ENCODE data around the gene IGF1R. TPM values are rescaled to one million over a fixed set of nuclear protein-coding genes. Genes with fewer than 3 reads are reported as not detected.

Gene IGF1R
- total and polyA plus RNA-seq, 2 of the 8 experiments (the other 6 are each of a cell fraction or from before 2014, with no cell fraction given): 32.9 to 109 TPM

DNA sequence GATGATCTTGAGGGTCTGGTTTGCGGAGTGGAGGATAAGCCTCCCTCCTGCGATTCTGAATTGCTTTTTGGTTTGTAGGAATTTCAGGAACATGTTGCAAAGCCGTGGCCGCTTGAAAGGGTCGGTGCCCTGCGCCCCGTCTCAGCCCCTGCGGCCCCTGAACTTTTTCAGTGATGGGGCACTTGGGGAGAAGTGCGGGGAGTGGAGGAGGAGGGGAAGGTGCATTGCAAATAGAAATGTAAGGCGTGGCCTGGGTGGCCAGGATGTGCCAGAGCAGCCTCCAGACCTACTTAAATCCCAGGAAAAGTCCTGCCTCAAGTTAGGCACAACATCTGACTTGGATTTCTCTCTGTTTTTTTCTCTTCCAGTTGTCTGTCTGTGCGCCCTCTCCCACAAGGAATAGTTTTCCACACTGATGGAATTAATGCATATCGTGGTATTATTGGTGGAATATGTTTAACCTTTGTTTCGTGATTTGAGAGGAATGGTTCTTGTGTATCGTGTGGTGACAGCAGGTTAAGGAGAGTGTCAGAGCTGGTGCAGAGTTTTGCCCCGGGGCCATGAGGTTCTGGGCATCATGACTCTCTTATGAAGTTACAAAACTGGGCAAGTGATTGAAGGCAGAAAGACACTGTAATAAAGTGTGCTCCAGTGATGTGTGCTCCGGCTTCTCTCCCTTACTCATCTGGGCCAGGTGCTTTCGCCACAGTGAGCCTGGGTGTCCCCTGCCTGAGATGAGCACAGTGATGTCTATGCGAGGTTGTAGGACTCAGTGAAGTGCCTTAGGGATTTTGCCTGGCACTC lies 205.5 kb downstream of the IGF1R start:
- Histone ChIP-seq H4K91ac (replicated peaks; ENCODE audit: insufficient read length, low read length) (no peak overlapping the region), H4K20me1 (replicated peaks in 1 of 2; ENCODE audit: control insufficient read depth in 1 of 2, insufficient read depth in 2 of 2, low read length in 2 of 2) (peaks cover 10 to 17% of the 10 kb centered on the region in 2 experiments), H2BK15ac (ENCODE audit: low read length) (no peak overlapping the region), H2BK120ac (replicated peaks; ENCODE audit: low read depth, low read length) (no peak overlapping the region), H2AK5ac (ENCODE audit: low read depth, low read length) (0 out of 2 replicates have a peak overlapping the region, but pooled peaks have one; percentile 34), H3K79me2 (ENCODE audit: control insufficient read depth in 1 of 2, insufficient read depth in 2 of 2, low read length in 2 of 2) (peaks cover 19 to 94% of the 10 kb centered on the region in 2 experiments), H3K9me3 (ENCODE audit: insufficient read depth in 2 of 2, low read depth in 1 of 2, low read length in 1 of 2) (no peaks in the 10 kb centered on the region), H3K27me3 (replicated peaks in 1 of 4; ENCODE audit: control insufficient read depth in 3 of 4, extremely low read depth in 1 of 4, insufficient read depth in 3 of 4, low read length in 3 of 4) (no peaks in the 10 kb centered on the region), H3K4me2 (ENCODE audit: insufficient read depth in 1 of 2, low read depth in 2 of 2, low read length in 2 of 2) (peak overlapping the region; percentile 87 to 94), H3K27ac (ENCODE audit: low read depth, low read length) (no peak overlapping the region), H2BK20ac (ENCODE audit: low read length) (no peak overlapping the region), H3K4ac (replicated peaks; ENCODE audit: insufficient read length, low read depth, low read length) (peak overlapping the region; percentile 25), H3K36me3 (ENCODE audit: control insufficient read depth in 2 of 4, insufficient read depth in 4 of 4, low read length in 3 of 4) (no peaks in the 10 kb centered on the region), H3K4me1 (replicated peaks in 1 of 4; ENCODE audit: control insufficient read depth in 3 of 4, insufficient read depth in 4 of 4, low read length in 3 of 4) (peaks cover 23 to 39% (median 33%) of the 10 kb centered on the region in 4 experiments), H3K14ac (ENCODE audit: insufficient read length) (no peak overlapping the region), H2BK5ac (ENCODE audit: low read depth, low read length) (0 out of 2 replicates have a peak overlapping the region, but pooled peaks have one; percentile 36), H2AFZ (ENCODE audit: low read length) (no peak overlapping the region), H3K56ac (replicated peaks; ENCODE audit: insufficient read length, low read depth, low read length) (no peak overlapping the region), H3K23ac (ENCODE audit: insufficient read length) (no peak overlapping the region), H3K18ac (ENCODE audit: extremely low read depth, low read length) (peak overlapping the region; percentile 66; the same call in 1 of the 2 replicates), H4K5ac (ENCODE audit: insufficient read length, low read depth, low read length) (peak overlapping the region; percentile 39), H4K8ac (ENCODE audit: extremely low read depth, insufficient read depth, low read length) (no peak overlapping the region; the same call in 1 of the 2 replicates), H3K9ac (replicated peaks in 1 of 4; ENCODE audit: extremely low read depth in 1 of 4, low read depth in 3 of 4, low read length in 3 of 4) (peak overlapping the region in 2 of 4 experiments; percentile 2 to 51; a peak in 1 of 7 replicates), H2BK12ac (ENCODE audit: low read depth, low read length) (0 out of 2 replicates have a peak overlapping the region, but pooled peaks have one; percentile 33), H3K4me3 (ENCODE audit: extremely low read depth in 1 of 4, insufficient read depth in 2 of 4, low read depth in 3 of 4, low read length in 4 of 4) (peak overlapping the region; percentile 14 to 85 (median 70); a peak in 7 of 8 replicates), H3K79me1 (ENCODE audit: low read depth, low read length) (peaks cover 11% of the 10 kb centered on the region), H3K23me2 (ENCODE audit: low read depth, low read length) (peaks cover 6% of the 10 kb centered on the region)
- ChIA-PET CTCF (ENCODE audit: partially characterized antibody) (interaction anchor here (1.1 to 1.3 kb wide), 2 partner anchors 19 to 29 kb away, joined by 3 read pairs; no protein-coding TSS in a partner anchor), POLR2A (ENCODE audit: partially characterized antibody) (no interaction called here)
- no peak for FAIRE-seq
- WGBS, 2 experiments (ENCODE audit: extremely low coverage in 1 of 2, insufficient coverage in 1 of 2, insufficient read length in 1 of 2, insufficient replicate concordance in 2 of 2, low coverage in 1 of 2, low lambda C conversion rate in 2 of 2, missing lambda C conversion rate in 1 of 2): 36% methylated on average over 18 of the region's 18 CpGs; no CpG with 5 or more reads in 1 of the 2 experiments
- DNase-seq (ENCODE audit: low read depth in 1 of 2, low spot score in 2 of 2): no peak
- TF ChIP-seq NRF1 (IDR thresholded peaks at IDR 0.05; ENCODE audit: low read depth, low read length): no peak
- no peak for TF ChIP-seq HDAC2 (IDR thresholded peaks at IDR 0.05; ENCODE audit: borderline replicate concordance in 1 of 2, low read depth in 2 of 2, low read length in 2 of 2)
- TF ChIP-seq JUND (IDR thresholded peaks at IDR 0.05; ENCODE audit: low read length): no peak
- no peak for TF ChIP-seq GTF2F1 (IDR thresholded peaks at IDR 0.05; ENCODE audit: borderline replicate concordance, low read depth, low read length)
- TF ChIP-seq BACH1 (IDR thresholded peaks at IDR 0.05; ENCODE audit: low read length): no peak
- no peak for TF ChIP-seq NANOG (IDR thresholded peaks at IDR 0.05; ENCODE audit: insufficient read depth, low read depth, low read length, poor library complexity, severe bottlenecking)
- TF ChIP-seq TBP (IDR thresholded peaks at IDR 0.05; ENCODE audit: low read depth, low read length): no peak
- TF ChIP-seq TAF7 (optimal IDR thresholded peaks at IDR 0.05; ENCODE audit: borderline replicate concordance, low read depth, low read length): no peak
- TF ChIP-seq EGR1 (IDR thresholded peaks at IDR 0.05; ENCODE audit: borderline replicate concordance, low read depth, low read length): no peak
